Left ventricle myocardium superior (tissue), 1 donor: Measurements from ENCODE around the gene NFIX. TPM values are rescaled to one million over a fixed set of nuclear protein-coding genes. Genes with fewer than 3 reads are reported as not detected.

Experiments used
- ATAC-seq: fragments of 200-7000 bp; cut with Tn5 transposase; one replicate; pipeline ENCODE4 v1.9.1; 2020; ENCODE audit warnings: mild to moderate bottlenecking, moderate library complexity
- DNase-seq: peaks from one replicate; pipeline ENCODE4 v3.0.0-alpha.2; 2020
- intact Hi-C: fragments of 100-400 bp; cut with micrococcal nuclease; formaldehyde crosslinking; loops from one replicate; pipeline ENCODE4 v1.11.0; 2022
- total RNA-seq: library from RNA; stranded (reverse); fragmentation: NEBNext Ultra II Directional; extraction: Animal tissue kit (Norgen Biotek cat#: 25700); gene quantifications from one replicate; pipeline ENCODE4 v1.2.1, GENCODE V29; 2021
- donor health status: DM: no; HTN: yes; CAD: no; lungs with severe emphysema.

NFIX gene
- total RNA-seq, 1 donor from 2014 or later, result 171 TPM

GRCh38 chr19:12984143-12984627 is 11.1 kb upstream of the NFIX start:
- intact Hi-C loops, result loop anchor here (5.0 kb wide), 1 partner anchor 103 kb away; no protein-coding TSS in a partner anchor
- ATAC-seq (no peak), DNase-seq (no peak)

- no peak for DNase-seq
- intact Hi-C loops, result loop anchor here (5.0 kb wide), 1 partner anchor 103 kb away; no protein-coding TSS in a partner anchor
- peak; percentile 2 for ATAC-seq
Observed at GRCh38 chr19:12984683-12985048, 10.6 kb upstream of the NFIX start.

GRCh38 chr19:12985049-12985776 is 10.1 kb upstream of the NFIX start:
- peak; percentile 73 for DNase-seq
- intact Hi-C loops, result no loop called here
- peak; percentile 63 for ATAC-seq

GRCh38 chr19:12986726-12987125 is 8.5 kb upstream of the NFIX start:
- DNase-seq, result no peak
- intact Hi-C loops, result no loop called here
- no peak for ATAC-seq

- DNase-seq (no peak), ATAC-seq (no peak)
- intact Hi-C loops, result no loop called here
Observed at GRCh38 chr19:12987190-12987589, 8.1 kb upstream of the NFIX start.

GRCh38 chr19:12987781-12988180 is 7.5 kb upstream of the NFIX start:
- no peak for DNase-seq
- no peak for ATAC-seq
- intact Hi-C loops, result no loop called here

- ATAC-seq, result no peak
- intact Hi-C loops, result no loop called here
- no peak for DNase-seq
Observed at GRCh38 chr19:12990431-12990830, 4.8 kb upstream of the NFIX start.

- no peak for ATAC-seq
- intact Hi-C loops, result no loop called here
- DNase-seq, result no peak
Observed at GRCh38 chr19:12990853-12991252, 4.4 kb upstream of the NFIX start.

GRCh38 chr19:12991296-12991695 is 4.0 kb upstream of the NFIX start:
- intact Hi-C loops, result no loop called here
- DNase-seq, result no peak
- ATAC-seq, result no peak

GRCh38 chr19:12992729-12993128 is 2.5 kb upstream of the NFIX start:
- DNase-seq (no peak), ATAC-seq (no peak)
- intact Hi-C loops, result no loop called here

GRCh38 chr19:12993562-12993961 is 1.7 kb upstream of the NFIX start:
- intact Hi-C loops, result no loop called here
- DNase-seq (no peak), ATAC-seq (no peak)

GRCh38 chr19:12995596-12996405 is 526 bp downstream of the NFIX start:
- intact Hi-C loops, result no loop called here
- peak; percentile 39 for ATAC-seq
- peak; percentile 64 for DNase-seq

GRCh38 chr19:12996406-12997094 is 1.3 kb downstream of the NFIX start:
- intact Hi-C loops, result no loop called here
- peak; percentile 76 for DNase-seq
- peak; percentile 68 for ATAC-seq

- DNase-seq (no peak), ATAC-seq (no peak)
- intact Hi-C loops, result no loop called here
Observed at GRCh38 chr19:12997179-12997966, 2.1 kb downstream of the NFIX start.

- intact Hi-C loops, result no loop called here
- ATAC-seq (no peak), DNase-seq (no peak)
Observed at GRCh38 chr19:12997967-12998940, 3.0 kb downstream of the NFIX start.

- DNase-seq (no peak), ATAC-seq (no peak)
- intact Hi-C loops, result no loop called here
Observed at GRCh38 chr19:13001166-13001501, 5.9 kb downstream of the NFIX start.

- intact Hi-C loops, result no loop called here
- DNase-seq, result peak; percentile 74
- peak; percentile 43 for ATAC-seq
Observed at GRCh38 chr19:13001502-13002165, 6.4 kb downstream of the NFIX start.
